Astrocyte of the spinal cord (primary cell): ENCODE results near the gene LGI4.

ENCODE experiments used
- DNase-seq: peaks from one replicate; pipeline ENCODE4 v3.0.0; 2011; ENCODE audit warnings: low read depth, low spot score
- H3K4me3 ChIP-seq: 2 replicates; pipeline ENCODE4 v1.5.1; 2011; ENCODE audit warnings: low read depth, mild to moderate bottlenecking, low read length, moderate library complexity
- CTCF ChIP-seq: IDR thresholded peaks from 2 replicates; pipeline ENCODE4 v1.5.1; 2012; ENCODE audit warnings: low read depth, mild to moderate bottlenecking, low read length, inconsistent platforms
- in situ Hi-C: cut with HindIII; loops from 2 replicates; pipeline ENCODE4 v1.10.0; 2017; ENCODE audit warnings: low sequenced_read_pairs

The LGI4 gene

GRCh38 chr19:35123573-35123972 lies 11.3 kb downstream of the LGI4 start:
- no peak for DNase-seq
- no peak for TF ChIP-seq CTCF
- H3K4me3 ChIP-seq = no peak overlapping the region
- in situ Hi-C loops = no loop called here

GRCh38 chr19:35122687-35123551 lies 11.9 kb downstream of the LGI4 start:
- no peak for DNase-seq
- in situ Hi-C loops = no loop called here
- TF ChIP-seq CTCF = no peak
- no peak overlapping the region for H3K4me3 ChIP-seq

- no peak for TF ChIP-seq CTCF
- in situ Hi-C loops = no loop called here
- no peak for DNase-seq
- no peak overlapping the region for H3K4me3 ChIP-seq
These were observed 14.0 kb downstream of the LGI4 start for GRCh38 chr19:35120898-35121297.

GRCh38 chr19:35120492-35120891 lies 14.4 kb downstream of the LGI4 start:
- no peak for TF ChIP-seq CTCF
- in situ Hi-C loops = no loop called here
- peak; percentile 59 for DNase-seq
- H3K4me3 ChIP-seq = no peak overlapping the region

GRCh38 chr19:35119578-35120155 lies 15.2 kb downstream of the LGI4 start:
- TF ChIP-seq CTCF = no peak
- no peak for DNase-seq
- no peak overlapping the region for H3K4me3 ChIP-seq

GRCh38 chr19:35119091-35119490 lies 15.8 kb downstream of the LGI4 start:
- TF ChIP-seq CTCF = no peak
- no peak overlapping the region for H3K4me3 ChIP-seq
- no peak for DNase-seq
- in situ Hi-C loops = no loop called here

More at GRCh38 chr19:35119578-35120155, 15.2 kb downstream of the LGI4 start:
- in situ Hi-C loops = no loop called here
